NK-92 (cell line): ENCODE measurements around the gene DDT.
"Not testable (repeated sequence)": the region's sequence is repeated elsewhere in the genome, so short reads cannot be mapped to it uniquely, and the experiment has no call there.

ENCODE experiments used
- DNase-seq: peaks from one replicate; lab custom pipeline; 2025; ENCODE audit not compliant: unreplicated experiment; lab: John Stamatoyannopoulos, UW

Gene DDT

DNA sequence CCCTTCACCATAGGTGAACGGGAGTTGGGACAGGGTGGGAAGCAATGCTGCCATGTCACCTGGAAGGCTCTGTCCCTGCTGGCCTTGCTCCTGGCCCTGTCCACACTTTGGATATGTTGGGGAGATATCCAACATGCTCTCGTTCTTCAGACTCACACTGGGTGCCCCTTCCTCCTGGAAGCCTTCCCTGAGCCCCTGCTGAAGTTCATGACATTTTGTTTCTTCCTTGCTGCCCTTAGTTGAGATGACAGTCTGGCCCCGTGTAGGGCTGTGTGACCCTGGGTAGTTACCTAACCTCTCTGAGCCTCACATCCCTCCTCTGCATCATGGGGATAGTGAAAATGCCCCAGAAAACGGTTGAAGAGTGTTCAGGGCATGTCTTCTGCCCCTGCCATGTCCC lies 20.8 kb downstream of the DDT start:
- DNase-seq = not testable (repeated sequence)

DNA sequence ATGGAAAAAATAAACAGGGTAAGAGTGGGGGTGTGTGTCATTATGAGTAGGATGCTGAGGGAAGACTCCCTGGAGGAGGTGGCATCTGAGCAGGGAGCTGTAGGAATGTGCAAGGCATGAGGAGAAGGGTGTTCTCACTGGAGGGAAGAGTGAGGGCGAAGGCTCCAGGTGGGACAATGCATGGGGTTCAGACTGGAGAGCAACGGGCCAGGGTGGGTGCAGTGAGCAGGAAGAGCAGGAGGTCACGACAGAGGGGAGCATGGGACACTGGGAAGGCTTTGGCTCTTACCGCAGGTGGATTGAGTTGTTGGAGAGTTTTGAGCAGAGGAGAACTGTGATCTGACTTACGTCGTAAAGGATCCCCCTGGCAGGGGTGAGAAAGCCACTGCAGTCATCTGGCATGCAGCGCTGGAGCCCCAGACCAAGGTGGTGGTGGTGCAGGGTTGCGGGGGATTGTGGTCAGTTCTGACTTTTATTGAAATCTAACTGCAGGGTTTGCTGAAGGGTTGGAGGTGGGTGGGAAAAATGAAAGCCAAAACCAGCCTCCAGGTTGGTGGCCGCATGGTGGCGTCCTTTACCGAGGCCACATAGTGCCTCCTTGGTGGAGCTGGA lies 21.3 kb downstream of the DDT start:
- DNase-seq = not testable (repeated sequence)

DNA sequence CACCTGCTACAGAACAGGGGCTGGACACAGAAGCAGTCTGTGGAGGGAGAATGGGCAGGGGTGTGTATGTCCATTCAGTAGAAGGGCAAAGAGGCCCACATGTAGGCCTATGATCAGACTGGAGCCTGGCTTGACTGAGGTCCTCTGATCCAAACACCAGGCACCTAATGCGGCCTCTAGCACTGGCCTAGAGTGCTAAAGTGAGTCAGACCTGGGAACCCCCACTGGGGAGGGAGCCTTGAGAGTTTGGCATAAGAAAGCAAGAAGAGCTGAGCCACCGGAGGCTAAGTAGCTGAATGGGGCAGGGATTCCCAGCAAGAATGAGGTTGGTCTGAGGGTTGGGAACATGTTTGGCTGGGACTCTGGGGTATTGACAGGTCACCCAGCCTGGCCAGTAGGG lies 22.9 kb downstream of the DDT start:
- not testable (repeated sequence) for DNase-seq

DNA sequence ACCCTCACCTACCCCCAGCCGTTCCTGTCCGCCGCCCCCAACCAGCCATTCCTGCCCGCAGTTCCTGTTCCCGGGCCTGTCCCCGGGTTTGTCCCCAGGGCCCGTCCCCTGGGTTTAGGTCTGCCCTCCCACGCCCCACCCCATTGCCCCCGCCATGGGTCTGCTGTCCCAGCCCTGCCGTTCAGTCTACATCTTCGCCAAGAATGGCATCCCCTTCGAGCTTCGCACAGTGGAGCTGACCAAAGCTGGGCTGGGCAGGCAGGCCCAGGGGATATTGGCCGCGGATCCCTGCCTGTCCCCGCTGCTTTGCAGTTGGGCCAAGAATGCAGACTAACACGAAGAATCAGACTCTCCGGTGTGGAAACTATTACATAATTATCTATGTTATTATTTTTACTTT lies 24.5 kb downstream of the DDT start:
- not testable (repeated sequence) for DNase-seq

DNA sequence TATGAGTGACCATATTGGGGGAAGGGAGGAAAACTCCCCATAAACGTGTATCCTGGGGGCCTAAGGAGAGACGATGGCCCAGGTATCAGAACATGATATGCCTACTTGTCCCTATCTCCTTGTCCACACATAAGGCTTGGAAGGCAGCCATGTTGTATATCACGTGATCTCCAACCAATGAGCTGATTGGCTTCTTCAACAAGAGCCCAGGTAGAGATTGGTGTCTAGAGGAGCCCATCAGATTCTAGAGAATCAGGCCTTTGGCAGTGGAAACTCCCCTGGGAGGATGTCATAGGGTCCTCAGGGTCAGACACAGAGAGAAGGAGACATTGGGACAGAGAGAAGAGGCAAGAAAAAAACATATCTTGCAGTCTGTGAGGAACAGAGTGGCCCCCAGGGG lies 26.9 kb downstream of the DDT start:
- DNase-seq = not testable (repeated sequence)

DNA sequence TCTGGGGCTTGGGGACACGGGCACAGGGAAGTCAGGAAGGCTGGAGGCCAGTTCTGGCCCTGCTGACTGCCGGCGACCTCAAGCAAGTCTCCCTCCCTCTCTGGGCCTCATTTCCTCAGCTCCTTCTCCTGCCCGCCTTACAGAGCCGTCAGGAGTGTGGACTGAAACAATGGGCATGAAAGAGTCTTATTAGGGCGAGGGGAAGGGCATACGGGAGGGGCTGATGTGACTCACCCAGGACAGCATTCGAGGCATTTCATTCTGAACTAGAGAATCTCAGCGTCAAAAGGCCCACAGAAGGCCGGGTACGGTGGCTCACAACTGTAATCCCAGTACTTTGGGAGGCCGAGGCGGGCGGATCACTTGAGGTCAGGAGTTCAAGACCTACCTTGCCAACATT lies 34.1 kb downstream of the DDT start:
- not testable (repeated sequence) for DNase-seq

DNA sequence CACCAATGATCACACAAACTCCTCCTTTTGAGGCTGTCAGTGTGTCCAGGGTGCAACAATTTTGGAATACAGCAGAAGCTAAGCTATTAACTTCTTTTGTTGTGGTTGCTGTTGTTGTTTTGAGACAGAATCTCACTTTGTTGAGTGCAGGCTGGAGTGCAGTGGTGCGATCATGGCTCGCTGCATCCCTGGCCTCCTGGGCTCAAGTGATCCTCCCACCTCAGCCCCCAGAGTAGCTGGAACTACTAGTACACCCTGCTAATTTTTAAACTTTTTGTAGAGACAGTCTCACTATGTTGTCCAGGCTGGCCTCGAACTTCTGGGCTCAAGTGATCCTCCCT lies 35.3 kb downstream of the DDT start:
- no peak for DNase-seq

DNA sequence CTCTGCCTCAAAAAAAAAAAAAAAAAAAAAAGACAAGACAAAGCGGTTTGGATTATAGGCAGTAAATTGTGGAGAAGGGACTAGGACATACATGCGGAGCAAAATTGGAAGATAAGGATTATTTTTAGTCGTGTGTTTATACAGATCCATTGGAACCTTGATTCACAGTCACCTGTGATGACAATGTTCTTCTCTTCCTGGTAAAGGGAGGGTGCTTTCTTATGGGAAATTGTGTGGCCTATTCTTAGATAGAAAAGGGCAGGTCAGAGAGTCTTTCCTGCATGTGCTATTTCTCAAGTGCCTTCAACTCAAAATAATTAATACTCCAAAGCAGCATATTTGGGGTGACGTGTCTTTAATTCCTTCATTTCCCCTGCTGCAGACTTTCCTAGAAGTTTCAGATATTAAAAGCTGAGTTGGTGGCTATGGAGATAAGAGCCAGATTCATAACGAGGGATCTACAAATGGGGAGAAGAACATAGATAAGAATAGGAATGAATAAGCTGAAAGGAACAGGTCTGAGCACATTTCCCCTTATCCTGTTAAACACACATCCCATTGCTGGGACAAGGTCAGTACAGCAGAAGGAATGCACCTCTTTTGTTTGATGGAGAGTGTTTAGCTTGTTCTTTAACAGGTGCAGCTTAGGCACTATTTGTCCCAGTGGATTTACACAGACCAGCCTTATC lies 35.8 kb downstream of the DDT start:
- DNase-seq = no peak

DNA sequence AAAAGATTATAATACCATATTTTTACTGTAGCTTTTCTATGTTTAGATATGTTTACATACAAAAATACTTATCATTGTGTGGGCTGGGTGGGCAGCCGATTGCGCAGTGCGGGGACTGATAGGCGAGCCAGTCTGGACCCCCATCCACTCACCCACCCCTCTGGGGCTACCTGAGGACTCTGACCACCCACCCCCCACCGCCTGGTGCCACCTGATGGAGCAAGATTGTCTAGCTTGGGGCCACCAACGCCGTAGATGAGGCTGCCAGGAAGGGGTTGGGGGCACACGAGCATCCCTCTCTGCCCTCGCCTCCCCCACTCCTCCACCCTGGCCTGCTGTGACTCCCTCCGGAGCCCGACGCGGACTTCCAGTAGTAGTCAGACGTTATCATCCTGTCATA lies 47.7 kb downstream of the DDT start:
- no peak for DNase-seq

DNA sequence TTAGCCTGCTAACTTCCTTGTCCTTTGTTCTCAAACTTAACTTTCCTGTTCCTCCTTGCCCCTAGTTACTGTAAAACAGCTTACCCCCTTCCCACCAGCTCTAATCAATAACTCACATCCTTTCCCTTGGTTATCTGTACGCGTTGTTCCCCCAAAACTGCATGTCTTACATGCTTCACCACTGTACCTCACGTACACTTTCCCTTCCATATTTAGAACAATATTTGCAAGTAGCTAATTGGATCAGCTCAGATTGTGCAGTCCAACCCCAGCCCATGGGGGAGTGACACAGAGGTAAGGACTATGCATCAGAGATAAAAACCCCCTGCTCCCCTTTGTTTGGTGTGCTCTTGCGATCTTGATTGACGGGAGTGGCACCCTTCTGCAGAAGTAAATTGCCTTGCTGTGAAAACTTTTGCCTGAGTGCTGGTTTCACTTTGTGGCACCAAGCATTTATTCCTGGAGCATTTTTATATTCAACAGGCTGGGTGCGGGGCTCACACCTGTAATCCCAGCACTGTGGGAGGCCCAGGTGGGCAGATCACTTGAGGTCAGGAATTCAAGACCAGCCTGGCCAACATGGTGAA lies 49.1 kb downstream of the DDT start:
- no peak for DNase-seq

DNA sequence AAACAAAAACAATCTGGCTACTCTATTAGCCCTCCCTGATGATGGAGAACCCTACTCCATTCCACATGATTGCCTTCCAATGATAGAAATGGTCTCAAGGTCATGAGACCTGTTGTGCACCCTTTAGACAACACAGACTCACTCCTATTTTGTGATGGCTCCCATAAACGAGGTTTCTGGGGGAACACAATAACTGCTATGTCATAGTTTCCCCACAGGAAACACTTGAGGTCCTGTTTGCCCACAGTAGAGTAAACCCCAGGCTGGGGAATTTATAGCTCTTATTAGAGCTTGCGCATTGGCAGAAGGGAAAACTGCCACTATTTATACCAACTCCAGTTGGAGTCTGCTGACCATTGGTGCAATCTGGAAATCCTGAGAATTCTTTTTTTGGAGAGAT lies 51.3 kb downstream of the DDT start:
- DNase-seq = no peak

DNA sequence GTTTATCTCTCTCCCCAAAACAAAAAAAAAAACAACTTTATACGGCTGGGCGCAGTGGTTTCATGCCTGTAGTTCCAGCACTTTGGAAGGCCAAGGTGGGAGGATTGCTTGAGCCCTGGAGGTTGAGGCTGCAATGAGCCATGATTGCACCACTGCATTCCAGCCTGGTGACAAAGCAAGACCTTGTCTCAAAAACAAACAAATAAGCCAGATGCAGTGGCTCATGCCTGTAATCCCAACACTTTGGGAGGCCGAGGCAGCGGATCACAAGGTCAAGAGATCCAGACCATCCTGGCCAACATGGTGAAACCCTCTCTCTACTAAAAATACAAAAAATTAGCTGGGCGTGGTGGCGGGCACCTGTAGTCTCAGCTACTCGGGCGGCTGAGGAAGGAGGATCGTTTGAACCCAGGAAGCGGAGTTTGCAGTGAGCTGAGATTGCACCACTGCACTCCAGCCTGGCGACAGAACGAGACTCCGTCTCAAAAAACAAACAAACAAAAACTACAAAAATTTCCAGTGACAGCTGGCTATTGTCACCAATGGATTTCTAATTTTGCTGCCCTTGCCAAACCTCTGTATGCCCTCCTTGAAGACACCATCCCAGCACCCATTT lies 52.5 kb downstream of the DDT start:
- DNase-seq = not testable (repeated sequence)
